HK-2 (cell line): ENCODE measurements around the gene ZNF773.
"Not testable (repeated sequence)": the region's sequence is repeated elsewhere in the genome, so short reads cannot be mapped to it uniquely, and the experiment has no call there.

Experiments used
- DNase-seq: peaks from one replicate; pipeline ENCODE4 v3.0.0-alpha.2; 2018; ENCODE audit not compliant: unreplicated experiment

Gene ZNF773

DNA sequence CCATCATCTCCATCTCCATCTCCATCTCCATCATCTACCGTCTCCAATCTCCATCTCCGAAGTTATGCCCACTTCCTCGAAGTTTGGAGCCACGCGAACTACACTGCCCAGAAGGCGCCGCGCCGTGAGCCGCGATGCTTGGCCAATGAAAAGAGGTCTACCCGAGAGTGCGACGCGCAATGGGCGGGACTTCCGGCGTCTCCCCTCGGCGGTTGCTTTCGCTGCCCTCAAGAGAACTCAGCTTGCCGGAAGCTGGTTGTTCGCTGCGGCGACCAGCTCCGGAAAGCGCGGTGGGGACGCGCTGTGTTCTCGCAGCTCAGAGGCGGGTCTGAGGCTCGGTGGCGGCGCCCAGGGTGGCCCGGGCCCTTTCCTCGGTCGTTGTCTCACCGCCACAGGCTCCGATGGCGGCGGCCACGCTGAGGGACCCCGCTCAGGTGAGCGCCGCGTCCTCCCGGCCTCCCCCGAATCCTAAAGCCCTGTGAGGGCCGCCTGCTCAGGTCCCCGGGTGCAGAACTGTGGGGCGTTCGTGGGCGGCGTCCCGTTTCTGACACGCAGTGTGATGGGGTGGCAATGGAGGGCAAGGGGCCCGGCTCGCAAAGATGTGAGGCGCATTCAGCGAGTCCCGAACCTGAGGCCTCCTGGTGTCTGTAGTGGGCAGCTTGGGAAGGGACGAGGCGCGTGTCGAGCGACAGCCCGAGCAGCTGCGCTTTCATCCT lies at the start of gene ZNF773:
ZNF773 (plus strand) TSS at position 259 of the 716 bp plus-strand sequence; CDS start at position 402, 143 bp downstream.
- peak; percentile 97 for DNase-seq

DNA sequence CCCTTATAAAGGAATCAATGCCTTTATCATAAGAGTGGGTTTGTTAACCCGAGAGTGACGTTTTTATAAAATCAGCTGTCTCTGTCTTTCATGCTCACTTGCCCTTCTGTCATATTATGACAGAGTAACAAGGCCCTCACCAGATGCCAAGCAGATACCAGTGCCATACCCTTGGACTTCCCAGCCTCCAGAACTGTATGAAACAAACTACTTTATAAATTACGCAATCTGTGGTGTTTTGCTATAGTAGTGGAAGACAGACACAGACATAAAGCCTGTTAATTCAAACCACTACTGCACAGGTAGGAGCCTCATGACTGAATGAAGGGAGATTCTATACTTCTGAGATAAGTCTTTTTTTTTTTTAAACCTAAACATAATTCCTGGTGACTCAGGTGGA lies 47.4 kb upstream of the ZNF773 start:
- DNase-seq = no peak

DNA sequence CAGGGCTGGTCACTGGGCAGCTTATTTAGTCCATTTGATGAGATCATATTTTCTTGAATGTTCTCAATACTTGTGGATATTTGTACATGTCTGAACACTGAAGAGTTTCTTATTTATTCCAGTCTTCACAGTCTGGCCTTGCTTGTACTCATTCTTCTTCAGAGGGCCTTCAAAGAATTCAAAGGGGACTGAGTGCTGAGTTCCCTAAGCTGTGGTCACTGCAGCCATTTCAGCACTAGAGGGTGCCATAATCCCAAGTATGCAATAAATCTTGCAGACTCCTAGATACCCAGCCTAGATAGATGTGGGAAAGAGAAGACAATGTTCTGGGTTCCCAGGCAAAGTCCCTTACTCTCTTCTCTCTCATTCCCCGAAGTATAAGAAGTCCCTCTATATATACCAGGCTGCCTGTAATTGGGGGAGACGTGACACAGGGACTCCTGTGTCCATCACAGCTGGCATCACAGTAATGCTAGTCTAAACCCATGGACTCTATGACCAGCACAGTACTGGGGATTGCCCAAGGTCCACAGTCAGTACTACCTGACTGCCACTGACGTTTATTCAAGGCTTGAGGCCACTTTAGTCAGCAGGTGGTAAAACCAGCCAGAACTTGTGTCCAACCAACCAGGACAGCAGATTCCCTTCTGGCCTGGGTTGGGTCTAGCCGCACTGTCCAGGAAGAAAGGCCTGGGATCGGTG lies 33.9 kb upstream of the ZNF773 start:
- no peak for DNase-seq

DNA sequence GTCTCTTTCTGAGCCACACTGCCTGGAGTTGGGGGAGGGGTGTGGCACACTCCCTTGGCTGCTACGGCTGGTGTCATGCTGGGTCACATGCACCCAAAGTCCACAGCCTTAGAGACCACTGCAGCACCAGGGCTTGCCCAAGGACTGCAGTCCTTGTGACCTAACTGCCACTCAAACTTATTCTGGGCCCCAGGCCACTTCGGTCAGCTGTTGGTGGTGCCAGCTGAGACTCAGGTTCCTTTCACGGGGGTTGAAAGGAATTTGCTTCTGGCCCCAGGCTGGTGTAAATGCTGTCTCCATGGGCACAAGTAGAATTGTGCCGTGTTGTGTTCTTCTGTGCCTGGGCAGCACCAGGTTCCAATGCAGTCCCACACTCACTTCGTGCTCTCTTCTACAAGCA lies 33.2 kb upstream of the ZNF773 start:
- no peak for DNase-seq

DNA sequence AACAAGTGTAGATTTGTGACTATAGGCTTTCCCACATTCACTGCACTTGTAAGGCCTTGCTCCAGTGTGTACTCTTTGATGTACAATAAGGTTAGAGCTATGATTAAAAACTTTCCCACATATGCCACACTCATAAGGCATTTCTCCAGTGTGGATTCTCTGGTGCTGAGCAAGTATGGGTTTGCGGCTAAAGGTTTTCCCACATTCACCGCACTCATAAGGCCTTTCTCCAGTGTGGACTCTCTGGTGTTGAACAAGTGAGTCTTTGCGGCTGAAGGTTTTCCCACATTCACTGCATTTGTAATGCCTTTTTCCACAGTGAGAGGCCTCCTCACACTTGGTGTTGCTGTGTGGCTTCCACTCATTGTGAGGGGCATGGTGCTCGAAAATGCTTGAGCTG lies 26.1 kb upstream of the ZNF773 start:
- DNase-seq = no peak

DNA sequence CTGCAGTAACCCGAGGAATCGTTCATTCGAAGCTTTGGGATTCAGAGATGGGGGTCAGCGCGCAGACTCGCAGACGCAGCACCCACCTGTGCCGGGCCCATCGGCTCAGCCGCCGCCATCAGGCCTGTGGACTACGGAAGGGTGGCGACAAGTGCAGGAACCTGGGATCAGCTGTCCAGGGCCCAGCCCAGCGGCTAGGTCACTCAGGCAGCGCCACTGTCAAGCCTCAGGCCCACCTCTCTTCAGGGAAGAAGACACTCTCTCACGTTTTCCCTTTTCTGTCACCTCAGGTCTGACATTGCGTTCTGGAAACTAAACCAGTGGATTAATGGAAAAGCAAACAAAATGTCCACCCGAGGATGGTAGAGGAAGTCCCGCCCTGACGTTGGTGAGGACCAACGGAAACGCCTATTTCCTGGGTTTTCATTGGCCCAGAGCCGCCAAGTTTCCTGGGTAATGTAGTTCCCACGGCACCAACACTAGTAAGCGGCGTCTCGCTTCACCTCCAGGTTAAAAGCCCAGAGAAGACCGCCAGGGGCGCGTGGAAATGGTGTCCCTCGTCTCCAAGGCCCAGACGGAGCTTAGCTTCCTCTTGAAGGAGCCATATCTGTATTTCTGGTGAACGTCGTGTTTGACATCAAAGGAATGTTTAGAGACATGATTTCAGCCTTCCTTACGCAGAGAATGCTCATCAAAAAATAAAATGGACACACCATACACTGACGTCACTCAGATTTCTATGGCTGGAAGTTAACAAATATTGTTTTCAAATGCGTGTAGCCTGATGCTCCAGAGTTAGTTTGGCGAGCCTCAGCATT lies 22.3 kb upstream of the ZNF773 start, which contains the start of gene ZNF772:
ZNF772 (minus strand) TSS at position 376 of the 818 bp plus-strand sequence; CDS start at position 119, 257 bp downstream.
- peak; percentile 90 for DNase-seq

DNA sequence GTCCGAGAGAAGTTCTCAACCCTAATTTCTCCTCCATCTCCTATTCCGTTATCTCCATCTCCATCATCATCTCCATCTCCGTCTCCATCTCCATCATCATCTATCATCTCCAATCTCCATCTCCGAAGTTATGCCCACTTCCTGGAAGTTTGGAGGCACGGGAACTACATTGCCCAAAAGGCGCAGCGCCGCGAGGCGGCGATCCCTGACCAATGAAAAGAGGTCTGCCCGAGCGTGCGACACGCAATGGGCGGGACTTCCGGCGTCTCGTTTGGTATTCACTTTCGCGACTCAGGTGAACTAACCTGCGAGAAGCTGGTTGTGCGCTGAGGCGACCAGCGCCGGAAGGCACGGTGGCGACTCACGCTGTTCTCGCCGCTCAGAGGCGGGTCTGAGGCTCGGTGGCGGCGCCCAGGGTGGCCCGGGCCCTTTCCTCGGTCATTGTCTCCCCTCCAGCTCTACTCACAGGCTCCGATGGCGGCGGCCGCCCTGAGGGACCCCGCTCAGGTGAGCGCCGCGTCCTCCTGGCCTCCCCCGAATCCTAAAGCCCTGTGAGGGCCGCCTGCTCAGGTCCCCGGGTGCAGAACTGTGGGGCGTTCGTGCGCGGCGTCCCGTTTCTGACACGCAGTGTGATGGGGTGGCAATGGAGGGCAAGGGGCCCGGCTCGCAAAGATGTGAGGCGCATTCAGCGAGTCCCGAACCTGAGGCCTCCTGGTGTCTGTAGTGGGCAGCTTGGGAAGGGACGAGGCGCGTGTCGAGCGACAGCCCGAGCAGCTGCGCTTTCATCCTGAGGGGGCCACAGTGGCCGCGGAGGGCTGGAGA lies 12.1 kb upstream of the ZNF773 start, which contains the start of gene ZNF419:
ZNF419 (plus strand) TSS at position 274 of the 822 bp plus-strand sequence; CDS start at position 475, 201 bp downstream.
- DNase-seq = peak; percentile 95

DNA sequence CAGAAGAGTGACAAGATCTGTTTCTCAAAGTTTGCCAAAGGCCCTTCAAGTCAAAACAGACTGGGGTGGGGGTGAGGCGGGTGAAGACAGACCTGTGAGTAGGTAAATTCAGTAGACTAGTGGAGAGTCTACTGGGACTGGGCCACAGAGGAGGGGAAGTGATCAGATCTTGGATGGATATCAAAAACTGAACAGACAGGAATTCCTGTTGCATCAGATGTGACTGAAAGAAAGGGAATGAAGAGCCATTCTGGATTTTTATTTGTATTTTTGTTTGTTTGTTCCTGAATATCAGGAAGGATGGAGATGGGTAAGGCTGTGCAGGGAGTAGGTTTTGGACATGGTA lies 11.5 kb upstream of the ZNF773 start:
- not testable (repeated sequence) for DNase-seq

DNA sequence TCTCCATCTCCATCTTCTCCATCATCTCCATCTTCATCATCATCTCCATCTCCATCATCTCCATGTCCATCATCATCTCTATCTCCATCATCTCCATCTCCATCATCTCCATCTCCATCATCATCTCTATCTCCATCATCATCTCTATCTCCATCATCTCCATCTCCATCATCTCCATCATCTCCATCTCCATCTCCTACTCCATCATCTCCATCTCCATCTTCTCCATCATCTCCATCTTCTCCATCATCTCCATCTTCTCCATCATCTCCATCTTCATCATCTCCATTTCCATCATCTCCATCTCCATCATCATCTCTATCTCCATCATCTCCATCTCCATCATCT lies 432 bp upstream of the ZNF773 start:
- DNase-seq = not testable (repeated sequence)

DNA sequence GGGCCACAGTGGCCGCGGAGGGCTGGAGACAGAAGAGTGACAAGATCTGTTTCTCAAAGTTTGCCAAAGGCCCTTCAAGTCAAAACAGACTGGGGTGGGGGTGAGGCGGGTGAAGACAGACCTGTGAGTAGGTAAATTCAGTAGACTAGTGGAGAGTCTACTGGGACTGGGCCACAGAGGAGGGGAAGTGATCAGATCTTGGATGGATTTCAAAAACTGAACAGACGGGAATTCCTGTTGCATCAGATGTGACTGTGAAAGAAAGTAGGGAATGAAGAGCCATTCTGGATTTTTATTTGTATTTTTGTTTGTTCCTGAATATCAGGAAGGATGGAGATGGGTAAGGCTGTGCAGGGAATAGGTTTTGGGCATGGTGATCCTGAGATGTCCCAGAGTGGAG lies 662 bp downstream of the ZNF773 start:
- not testable (repeated sequence) for DNase-seq

DNA sequence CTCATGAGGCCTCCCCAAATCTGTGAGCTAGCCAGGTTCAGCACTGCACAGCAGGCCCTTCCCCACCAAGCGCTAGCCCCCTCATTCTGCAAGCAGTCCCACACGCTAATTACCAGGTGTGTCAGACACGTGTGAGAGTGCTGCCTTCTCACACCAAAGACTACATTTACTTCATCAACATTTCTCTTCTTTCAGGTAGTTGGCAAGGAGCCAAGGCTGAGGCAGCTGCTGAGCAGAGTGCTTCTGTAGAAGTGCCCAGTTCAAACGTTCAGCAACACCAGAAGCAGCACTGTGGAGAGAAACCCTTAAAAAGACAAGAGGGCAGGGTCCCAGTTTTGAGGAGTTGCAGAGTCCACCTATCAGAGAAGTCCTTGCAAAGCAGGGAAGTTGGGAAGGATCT lies 6.4 kb downstream of the ZNF773 start:
- no peak for DNase-seq

DNA sequence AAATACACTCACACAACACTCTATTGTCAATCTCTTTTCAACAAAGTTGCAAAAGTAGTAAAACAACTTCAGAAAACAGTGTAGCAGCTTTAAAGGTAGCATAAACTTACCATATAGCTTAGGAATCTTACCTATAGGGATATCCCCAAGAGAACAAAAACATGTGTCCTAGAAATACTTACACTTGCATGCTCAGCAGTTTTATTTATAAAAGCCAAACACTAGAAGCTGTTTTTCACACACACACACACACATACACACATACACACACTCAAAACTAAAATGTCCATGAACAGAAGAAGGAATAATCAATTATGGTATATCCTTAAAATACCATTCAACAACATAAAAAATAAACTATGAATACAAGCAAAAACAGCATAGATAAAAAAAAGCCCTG lies 11.7 kb downstream of the ZNF773 start:
- no peak for DNase-seq

DNA sequence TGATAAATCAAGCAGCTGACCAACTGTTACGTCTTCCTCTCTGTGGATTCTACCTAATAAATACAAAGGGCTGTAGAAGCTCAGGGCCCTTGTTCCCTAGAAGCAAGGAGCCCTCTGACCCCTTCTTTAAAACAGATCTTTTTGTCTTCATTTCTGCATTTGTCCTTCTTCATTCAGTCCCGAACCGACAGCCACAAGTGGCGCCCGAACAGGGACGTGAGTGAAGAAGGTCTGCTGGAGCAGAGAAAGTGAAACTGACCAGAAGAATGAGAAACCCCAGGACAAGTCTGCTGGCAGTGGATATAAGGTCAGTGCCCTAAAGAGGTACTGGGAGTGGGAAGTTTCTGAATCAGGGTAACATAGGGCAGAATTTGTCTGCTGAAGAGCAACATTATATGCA lies 13.1 kb downstream of the ZNF773 start:
- peak; percentile 15 for DNase-seq

DNA sequence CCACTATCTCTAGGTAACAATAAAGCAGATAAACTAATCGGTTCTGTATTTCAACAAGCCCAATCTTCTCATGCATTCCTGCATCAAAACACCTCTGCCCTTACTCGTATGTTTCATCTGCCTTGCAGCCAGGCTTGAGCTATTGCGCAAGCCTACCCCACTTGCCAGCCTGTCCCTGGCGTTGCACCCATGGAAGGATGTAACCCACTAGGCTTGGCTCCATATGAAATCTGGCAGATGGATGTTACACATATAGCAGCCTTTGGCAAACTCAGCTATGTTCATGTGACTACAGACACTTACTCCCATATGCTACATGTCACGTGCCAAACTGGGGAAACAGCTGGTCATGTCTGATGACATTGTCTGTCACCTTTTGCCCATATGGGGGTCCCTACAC lies 15.5 kb downstream of the ZNF773 start:
- DNase-seq = no peak

DNA sequence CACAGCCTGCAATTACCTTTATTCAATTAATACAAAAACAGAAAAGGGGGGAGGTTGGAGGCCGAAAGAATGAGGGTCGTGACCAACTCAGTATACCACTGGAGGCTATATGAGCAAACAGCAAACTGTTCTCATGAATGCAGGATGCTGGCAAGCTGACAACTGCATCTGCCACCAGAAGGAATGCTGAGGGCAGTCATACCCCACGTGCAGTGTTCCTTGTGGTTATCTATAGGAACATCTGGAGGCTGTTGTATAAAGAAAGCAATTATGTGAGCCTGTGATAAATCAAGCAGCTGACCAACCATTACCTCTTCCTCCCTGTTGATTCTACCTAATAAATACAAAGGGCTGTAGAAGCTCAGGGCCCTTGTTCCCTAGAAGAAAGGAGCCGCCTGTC lies 18.3 kb downstream of the ZNF773 start:
- DNase-seq = not testable (repeated sequence)

DNA sequence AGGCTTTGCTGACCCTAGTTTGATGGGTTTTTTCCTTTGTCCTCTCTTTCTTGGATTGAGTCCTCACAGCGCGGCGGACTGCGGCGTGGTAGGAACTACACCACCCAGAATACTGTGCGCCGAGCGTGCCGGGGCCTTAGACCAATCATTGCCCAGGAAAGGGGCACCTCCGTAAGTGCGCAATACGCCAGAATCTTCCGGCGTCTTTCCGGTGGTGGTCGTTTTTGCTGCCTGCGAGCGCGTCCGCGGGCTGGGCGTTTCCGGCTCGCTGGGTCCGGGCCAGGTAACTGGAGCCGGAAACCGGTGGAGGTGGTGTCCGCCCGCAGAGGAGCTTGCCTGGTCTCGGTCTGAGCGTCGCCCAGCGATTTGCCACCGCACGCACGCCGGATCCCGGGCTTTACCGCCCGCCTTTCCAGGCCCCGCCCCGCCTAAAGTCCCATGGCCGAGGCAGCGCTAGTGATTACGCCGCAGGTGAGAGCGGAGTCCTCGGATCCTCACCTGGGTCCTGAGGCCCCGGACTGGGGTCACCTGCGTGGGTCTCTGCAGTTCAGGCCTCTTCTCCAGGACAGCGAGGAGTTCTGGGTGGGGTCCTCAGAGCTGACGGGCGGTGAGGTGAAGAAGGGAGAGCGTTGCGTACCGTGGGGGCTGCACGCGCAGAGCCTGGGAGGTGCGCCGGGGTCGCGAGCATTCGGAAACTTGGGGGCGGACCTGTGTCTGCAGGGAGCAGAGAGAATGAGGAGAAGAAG lies 27.6 kb downstream of the ZNF773 start, which contains the start of gene ZNF549:
ZNF549 (plus strand) TSS at position 221 of the 746 bp plus-strand sequence; CDS start at position 439, 218 bp downstream.
- DNase-seq = peak; percentile 93

DNA sequence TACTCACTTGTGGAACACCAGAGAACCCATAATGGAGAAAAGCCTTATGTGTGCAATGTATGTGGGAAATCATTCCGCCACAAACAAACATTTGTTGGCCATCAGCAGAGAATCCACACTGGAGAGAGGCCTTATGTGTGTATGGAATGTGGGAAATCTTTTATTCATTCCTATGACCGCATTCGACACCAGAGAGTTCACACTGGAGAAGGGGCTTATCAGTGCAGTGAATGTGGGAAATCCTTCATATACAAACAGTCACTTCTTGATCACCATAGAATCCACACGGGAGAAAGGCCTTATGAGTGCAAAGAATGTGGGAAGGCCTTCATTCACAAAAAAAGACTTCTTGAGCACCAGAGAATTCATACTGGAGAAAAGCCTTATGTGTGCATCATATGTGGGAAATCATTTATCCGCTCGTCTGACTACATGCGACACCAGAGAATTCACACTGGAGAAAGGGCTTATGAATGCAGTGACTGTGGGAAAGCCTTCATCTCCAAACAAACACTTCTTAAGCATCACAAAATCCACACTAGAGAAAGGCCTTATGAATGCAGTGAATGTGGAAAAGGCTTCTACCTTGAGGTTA lies 38.3 kb downstream of the ZNF773 start:
- DNase-seq = no peak

DNA sequence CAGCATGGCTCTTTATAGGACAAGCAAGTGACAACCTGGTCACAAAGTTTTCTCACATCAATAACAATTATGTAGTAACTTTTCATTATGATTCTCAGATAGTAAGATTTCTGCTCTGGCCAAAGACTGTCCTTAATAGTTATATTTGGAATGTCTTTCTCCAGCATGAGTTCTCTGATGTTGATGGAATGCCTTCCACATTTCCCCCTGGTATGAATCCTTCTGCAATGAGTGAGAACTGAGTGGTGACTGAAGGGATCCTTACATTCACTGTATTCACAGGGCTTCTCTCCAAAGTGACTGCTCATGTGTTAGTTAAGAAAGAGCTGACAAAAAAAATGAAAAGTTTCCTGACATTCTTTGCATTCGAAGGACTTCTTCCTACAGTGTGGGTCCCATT lies 46.8 kb downstream of the ZNF773 start:
- DNase-seq = no peak

DNA sequence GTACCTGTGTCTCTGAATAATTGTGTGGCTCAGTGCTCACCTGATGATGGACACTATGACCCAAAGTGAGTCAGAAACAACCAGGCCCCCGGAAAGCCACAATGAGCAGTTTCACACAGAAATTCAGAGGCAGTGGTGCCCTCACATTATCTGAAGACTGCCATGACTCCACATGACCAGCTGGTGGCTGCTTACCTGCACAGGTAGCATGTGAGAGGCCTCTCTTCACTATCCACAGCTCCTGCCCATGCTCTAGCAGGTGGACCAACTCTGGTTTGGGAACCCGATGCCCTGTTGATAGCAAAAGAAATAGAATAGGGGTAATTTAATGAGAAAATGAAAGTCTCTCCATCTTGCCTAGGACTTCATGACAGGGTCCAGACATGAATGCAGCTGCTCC lies 52.7 kb downstream of the ZNF773 start:
- DNase-seq = no peak

DNA sequence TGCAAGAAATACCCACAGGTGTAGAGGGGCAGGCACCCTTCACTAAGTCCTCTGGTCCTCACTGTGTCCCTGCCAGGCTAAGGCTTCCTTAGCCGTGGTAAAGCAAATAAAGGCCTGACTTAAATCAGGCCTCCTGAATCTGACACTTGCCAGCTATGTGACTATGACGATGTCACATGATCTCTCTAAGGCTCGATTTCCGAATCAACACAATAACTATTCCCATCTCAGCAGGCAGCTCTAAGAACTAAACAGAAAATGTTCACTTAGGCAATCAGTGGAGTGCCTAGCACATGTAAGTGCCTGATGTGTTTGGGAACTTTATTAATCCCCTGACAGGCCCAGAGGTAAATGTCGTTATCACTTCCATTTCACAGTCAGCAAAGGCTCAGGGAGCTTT lies 57.9 kb downstream of the ZNF773 start:
- no peak for DNase-seq
